Measurements from ENCODE around the gene UBE2B.
A peak's percentile ranks its signal among the peaks of the same experiment; 100 is the strongest.

UBE2B gene

GRCh38 chr5:134438721-134439123, 67.4 kb downstream of the UBE2B start:
- DNase-seq = no peak

GRCh38 chr5:134439210-134439654, 67.9 kb downstream of the UBE2B start:
- peak; percentile 67 for DNase-seq

- DNase-seq = no peak
Measured at GRCh38 chr5:134440201-134440755, 68.9 kb downstream of the UBE2B start.

Measured in left hindlimb (tissue), 1 donor.